A549 (cell line): ENCODE results near the gene PLXND1.

Source experiments
- BHLHE40 ChIP-seq: IDR thresholded peaks from 2 replicates; pipeline ENCODE4 v1.6.1; 2012; ENCODE audit warnings: low read depth, low read length, inconsistent platforms
- CTCF ChIP-seq: fragments of >200 bp; sonication (Bioruptor Twin); formaldehyde crosslinking; IDR thresholded peaks from 3 replicates; pipeline ENCODE4 v1.5.1; 2016
- E2F6 ChIP-seq: IDR thresholded peaks from 2 replicates; pipeline ENCODE4 v1.6.1; 2012; ENCODE audit warnings: low read depth, borderline replicate concordance
- HMGXB4 ChIP-seq: fragments of 250-450 bp; sonication (Bioruptor Pico); IDR thresholded peaks from 2 replicates; pipeline ENCODE4 v1.5.0; 2021; ENCODE audit warnings: mild to moderate bottlenecking, moderate library complexity, borderline replicate concordance
- JUN ChIP-seq, 2 experiments: fragments of >200 bp; sonication (Bioruptor Twin); formaldehyde crosslinking; IDR thresholded peaks; 2 replicates in 1 of 2; 3 replicates in 1 of 2; pipeline ENCODE4 v1.6.1; 2016 to 2017
- JUNB ChIP-seq: fragments of >200 bp; sonication (Bioruptor Twin); formaldehyde crosslinking; IDR thresholded peaks from 2 replicates; pipeline ENCODE4 v1.6.1; 2016
- MAFK ChIP-seq: fragments of 450-650 bp; IDR thresholded peaks from 2 replicates; pipeline ENCODE4 v1.6.1; 2014; ENCODE audit not compliant: partially characterized antibody
- MAX ChIP-seq: IDR thresholded peaks from 2 replicates; pipeline ENCODE4 v1.6.1; 2012
- MYC ChIP-seq: IDR thresholded peaks from 2 replicates; pipeline ENCODE4 v1.6.1; 2012; ENCODE audit warnings: mild to moderate bottlenecking, inconsistent platforms, low read length, improper control_type of control experiment, borderline replicate concordance
- POLR2A ChIP-seq: IDR thresholded peaks from 2 replicates; pipeline ENCODE4 v1.6.1; 2012; ENCODE audit warnings: mild to moderate bottlenecking, low read length
- POLR2AphosphoS2 ChIP-seq: conservative IDR thresholded peaks from 2 replicates; pipeline ENCODE4 v1.6.1; 2012; ENCODE audit warnings: low read length, improper control_type of control experiment, inconsistent platforms
- RCOR1 ChIP-seq: fragments of 150-350 bp; IDR thresholded peaks from 2 replicates; pipeline ENCODE4 v1.6.1; 2014; ENCODE audit warnings: antibody characterized with exemption, low read length, low read depth
- REST ChIP-seq: fragments of 200-600 bp; sonication (generic); IDR thresholded peaks from 2 replicates; pipeline ENCODE4 v1.6.1; 2016; ENCODE audit warnings: antibody characterized with exemption, mild to moderate bottlenecking, moderate library complexity
- TP53 ChIP-seq: fragments of 250-450 bp; sonication (Bioruptor Pico); IDR thresholded peaks from 2 replicates; pipeline ENCODE4 v1.5.0; 2021; ENCODE audit warnings: mild to moderate bottlenecking, moderate library complexity

- TF ChIP-seq BHLHE40 (no peak), CTCF (no peak), POLR2A (no peak), MAX (no peak), JUNB (no peak), E2F6 (no peak), POLR2AphosphoS2 (no peak), HMGXB4 (CRISPR knock-in tag) (no peak), RCOR1 (no peak), MYC (no peak), JUN (IDR thresholded peaks at IDR 0.05) (no peak), REST (no peak), MAFK (no peak), TP53 (CRISPR knock-in tag) (no peak)
Observed at GRCh38 chr3:129618901-129619671, 12.6 kb upstream of the PLXND1 start.
